B cell (primary cell): Measurements from ENCODE around the gene NAE1. TPM values are rescaled to one million over a fixed set of nuclear protein-coding genes. Genes with fewer than 3 reads are reported as not detected.

Experiments used
- ATAC-seq: fragments of 200-7000 bp; cut with Tn5 transposase; one replicate; pipeline ENCODE4 v1.10.0; 2021; ENCODE audit warnings: low read depth, mild to moderate bottlenecking, moderate number of reproducible peaks, moderate library complexity
- CTCF ChIA-PET: fragments of 350-600 bp; sonication (Branson Sonifier 250); formaldehyde crosslinking; loops from one replicate; lab custom pipeline; 2021; ENCODE audit warnings: antibody characterized with exemption, inconsistent platforms; lab: Charles Lee
- POLR2A ChIA-PET: fragments of 350-600 bp; sonication (Branson Sonifier 250); formaldehyde crosslinking; loops from one replicate; lab custom pipeline; 2021; ENCODE audit warnings: antibody characterized with exemption; lab: Charles Lee
- DNase-seq: peaks from one replicate; pipeline ENCODE4 v3.0.0; 2013
- H2AFZ ChIP-seq: 2 replicates; pipeline ENCODE4 v1.6.1; 2012; ENCODE audit warnings: mild to moderate bottlenecking, low read depth, low read length; ENCODE audit not compliant: insufficient read depth, poor library complexity, severe bottlenecking
- H3K27ac ChIP-seq, 2 donors: 1 replicate in 1 of 2; 2 replicates in 1 of 2; pipeline ENCODE4 v1.5.1; 2012 to 2013; ENCODE audit warnings: low read length in 2 of 2, mild to moderate bottlenecking in 2 of 2, moderate library complexity in 1 of 2
- H3K27me3 ChIP-seq, 4 experiments: fragments of 200-600 bp in 1 of 4; sonication (generic) in 1 of 4; replicated peaks in 1 of 4; 1 replicate in 2 of 4; 2 replicates in 2 of 4; pipeline versions ENCODE4 v1.6.1 to v1.7.0; 2013 to 2016; ENCODE audit warnings: low read length in 3 of 4, mild to moderate bottlenecking in 2 of 4, mixed read lengths in 1 of 4, moderate library complexity in 1 of 4; ENCODE audit not compliant: insufficient read depth in 4 of 4, control insufficient read depth in 3 of 4; ENCODE audit errors: control extremely low read depth in 1 of 4
- H3K36me3 ChIP-seq, 2 experiments: replicated peaks in 1 of 2; 1 replicate in 1 of 2; 2 replicates in 1 of 2; pipeline versions ENCODE4 v1.6.1 to v1.7.1; 2013; ENCODE audit warnings: low read length in 1 of 2; ENCODE audit not compliant: insufficient read depth in 2 of 2, control insufficient read depth in 1 of 2; ENCODE audit errors: control extremely low read depth in 1 of 2, extremely low read depth in 1 of 2
- H3K4me1 ChIP-seq, 2 donors: fragments of 200-600 bp in 1 of 2; sonication (generic) in 1 of 2; 1 replicate in 1 of 2; 2 replicates in 1 of 2; pipeline versions ENCODE4 v1.5.1 to v1.6.1; 2013 to 2017; ENCODE audit warnings: low read length in 2 of 2; ENCODE audit not compliant: control insufficient read depth in 2 of 2, insufficient read depth in 2 of 2
- H3K4me2 ChIP-seq: replicated peaks from 2 replicates; pipeline ENCODE3; 2012; ENCODE audit warnings: mild to moderate bottlenecking, low read depth, low read length; ENCODE audit not compliant: poor library complexity, severe bottlenecking
- H3K4me3 ChIP-seq, 5 experiments: fragments of 200-600 bp in 1 of 5; sonication (generic) in 1 of 5; 1 replicate in 3 of 5; 2 replicates in 2 of 5; pipeline versions ENCODE4 v1.5.1 to v1.7.0; 2011 to 2016; ENCODE audit warnings: low read length in 4 of 5, mild to moderate bottlenecking in 4 of 5, low read depth in 2 of 5, control low read depth in 1 of 5, moderate library complexity in 1 of 5; ENCODE audit not compliant: insufficient read depth in 1 of 5; ENCODE audit errors: control extremely low read depth in 1 of 5, extremely low read depth in 1 of 5
- H3K79me2 ChIP-seq: fragments of 200-600 bp; sonication (generic); one replicate; pipeline ENCODE4 v1.6.0; 2016; ENCODE audit warnings: low read length; ENCODE audit not compliant: control insufficient read depth, insufficient read depth
- H3K9ac ChIP-seq: fragments of 200-600 bp; sonication (generic); 2 replicates; pipeline ENCODE4 v1.6.1; 2017; ENCODE audit warnings: mild to moderate bottlenecking, low read length, moderate library complexity
- H3K9me3 ChIP-seq, 3 donors: one replicate each; pipeline versions ENCODE4 v1.6.1 to v1.7.1; 2013; ENCODE audit warnings: low read length in 2 of 3; ENCODE audit not compliant: control insufficient read depth in 2 of 3, insufficient read depth in 1 of 3; ENCODE audit errors: control extremely low read depth in 1 of 3
- H4K20me1 ChIP-seq: 2 replicates; pipeline ENCODE4 v1.6.0; 2012; ENCODE audit warnings: mild to moderate bottlenecking, low read length; ENCODE audit not compliant: insufficient read depth, control insufficient read depth, poor library complexity, severe bottlenecking
- H3K27ac Mint-ChIP-seq: one replicate; pipeline ENCODE4 v1.8.0; 2021; ENCODE audit warnings: mixed read lengths
- H3K27me3 Mint-ChIP-seq: one replicate; pipeline ENCODE4 v1.8.0; 2021; ENCODE audit warnings: mixed read lengths
- H3K4me1 Mint-ChIP-seq: one replicate; pipeline ENCODE4 v1.8.0; 2021; ENCODE audit warnings: mixed read lengths
- H3K4me3 Mint-ChIP-seq: one replicate; pipeline ENCODE4 v1.8.0; 2021; ENCODE audit warnings: mixed read lengths
- H3K9me3 Mint-ChIP-seq: one replicate; pipeline ENCODE4 v1.8.0; 2022; ENCODE audit warnings: mixed read lengths; ENCODE audit not compliant: insufficient read depth
- EZH2 ChIP-seq: IDR thresholded peaks from 2 replicates; pipeline ENCODE4 v1.6.1; 2012; ENCODE audit warnings: borderline replicate concordance, low read depth, mild to moderate bottlenecking, moderate library complexity, low read length; ENCODE audit not compliant: insufficient read depth, poor library complexity, severe bottlenecking
- WGBS: methylation state at CpG from one replicate; pipeline ENCODE4 v1.1.5; 2013; ENCODE audit warnings: missing lambda C conversion rate; ENCODE audit not compliant: insufficient coverage; 5-methylcytosine and 5-hydroxymethylcytosine counted together
- intact Hi-C: fragments of 100-400 bp; cut with micrococcal nuclease; formaldehyde crosslinking; loops from one replicate; pipeline ENCODE4 v1.10.0; 2022
- polyA plus RNA-seq: library from polyadenylated mRNA; depleted of rRNA; stranded (reverse); fragments of >200 nt; gene quantifications from 2 replicates; pipeline ENCODE4 v1.2.3, GENCODE V29; 2012
- total RNA-seq, 2 donors: library from RNA; stranded (reverse); fragments of 120-200 nt in 1 of 2; gene quantifications; 1 replicate in 1 of 2; 2 replicates in 1 of 2; pipeline versions ENCODE4 v1.2.3 to v1.2.4, GENCODE V29; 2013 to 2022
- TF ChIP-seq, protein P1 (sequence below): fragments of 200-600 bp; IDR thresholded peaks from one replicate; pipeline ENCODE4 v1.8.0; 2022; ENCODE audit warnings: antibody characterized with exemption, mild to moderate bottlenecking

Gene NAE1
- total and polyA plus RNA-seq, 2 donors (not counting 1 experiment from before 2014, with no cell fraction given) = 19.3 to 57.6 TPM

DNA sequence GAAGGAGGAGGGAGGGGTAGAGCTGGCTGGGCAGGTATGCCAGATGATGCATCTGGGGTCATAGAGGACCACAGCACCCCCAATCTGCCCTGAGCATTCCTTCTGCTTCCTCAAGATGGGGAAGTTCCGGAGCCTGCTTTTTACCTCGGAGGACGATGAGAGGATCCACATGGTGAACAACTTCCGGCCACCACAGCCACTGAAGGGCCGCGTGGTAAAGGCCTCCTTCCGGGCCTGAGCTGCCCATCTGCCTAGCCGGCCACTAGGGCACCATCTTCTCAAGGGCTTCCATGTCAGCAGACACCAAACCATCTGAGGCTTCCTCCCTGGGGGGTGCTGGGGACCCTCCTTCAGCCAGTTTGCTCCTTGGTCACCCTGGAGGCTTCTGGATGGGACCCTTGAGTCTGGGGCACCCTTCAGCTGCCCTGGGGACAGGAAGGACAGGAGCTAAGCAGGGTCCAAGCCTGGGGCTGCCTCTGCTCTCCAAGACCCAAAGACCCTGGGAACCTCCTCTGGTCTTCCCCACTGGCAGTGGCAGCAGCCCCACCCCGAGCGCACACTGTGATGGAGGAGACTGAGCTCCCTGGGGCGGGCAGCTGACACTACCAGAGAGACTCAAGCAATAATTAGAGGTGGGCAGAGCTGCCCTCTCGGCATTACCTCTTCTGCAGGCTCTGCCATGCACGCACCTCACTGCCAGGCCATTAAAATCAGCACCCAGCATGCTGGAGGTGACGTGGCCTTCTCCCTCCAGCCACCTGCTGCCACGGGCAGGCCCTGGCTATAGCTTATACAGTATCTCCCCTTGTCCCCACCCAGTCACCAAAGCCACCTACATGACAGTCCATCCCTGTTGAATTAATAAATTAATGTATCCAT, 22.7 kb upstream of the NAE1 start:
- H3K27me3 Mint-ChIP-seq = peaks cover under 1% of the 10 kb centered on the region
- H3K4me3 ChIP-seq = no peak overlapping the region
- H3K79me2 ChIP-seq = no peaks in the 10 kb centered on the region
- no peaks in the 10 kb centered on the region for H3K9me3 ChIP-seq
- H3K9me3 Mint-ChIP-seq = no peaks in the 10 kb centered on the region
- H2AFZ ChIP-seq = no peak overlapping the region
- intact Hi-C loops = no loop called here
- no peak overlapping the region for H3K9ac ChIP-seq
- 53% methylated on average over 14 of the region's 15 CpGs for WGBS
- H3K4me1 ChIP-seq = no peaks in the 10 kb centered on the region
- H3K27me3 ChIP-seq = no peaks in the 10 kb centered on the region
- no peaks in the 10 kb centered on the region for H4K20me1 ChIP-seq
- ATAC-seq (no peak), DNase-seq (no peak)
- TF ChIP-seq, protein P1, sequence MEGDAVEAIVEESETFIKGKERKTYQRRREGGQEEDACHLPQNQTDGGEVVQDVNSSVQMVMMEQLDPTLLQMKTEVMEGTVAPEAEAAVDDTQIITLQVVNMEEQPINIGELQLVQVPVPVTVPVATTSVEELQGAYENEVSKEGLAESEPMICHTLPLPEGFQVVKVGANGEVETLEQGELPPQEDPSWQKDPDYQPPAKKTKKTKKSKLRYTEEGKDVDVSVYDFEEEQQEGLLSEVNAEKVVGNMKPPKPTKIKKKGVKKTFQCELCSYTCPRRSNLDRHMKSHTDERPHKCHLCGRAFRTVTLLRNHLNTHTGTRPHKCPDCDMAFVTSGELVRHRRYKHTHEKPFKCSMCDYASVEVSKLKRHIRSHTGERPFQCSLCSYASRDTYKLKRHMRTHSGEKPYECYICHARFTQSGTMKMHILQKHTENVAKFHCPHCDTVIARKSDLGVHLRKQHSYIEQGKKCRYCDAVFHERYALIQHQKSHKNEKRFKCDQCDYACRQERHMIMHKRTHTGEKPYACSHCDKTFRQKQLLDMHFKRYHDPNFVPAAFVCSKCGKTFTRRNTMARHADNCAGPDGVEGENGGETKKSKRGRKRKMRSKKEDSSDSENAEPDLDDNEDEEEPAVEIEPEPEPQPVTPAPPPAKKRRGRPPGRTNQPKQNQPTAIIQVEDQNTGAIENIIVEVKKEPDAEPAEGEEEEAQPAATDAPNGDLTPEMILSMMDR = no peak
- no peak for TF ChIP-seq EZH2
- POLR2A ChIA-PET = no interaction called here
- no peaks in the 10 kb centered on the region for H3K4me1 Mint-ChIP-seq
- no peak overlapping the region for H3K4me2 ChIP-seq
- H3K4me3 Mint-ChIP-seq = no peak overlapping the region
- CTCF ChIA-PET = interaction anchor here (3.1 kb wide), 1 partner anchor 14 kb away, joined by 16 read pairs; no protein-coding TSS in a partner anchor
- H3K27ac ChIP-seq = no peak overlapping the region
- no peak overlapping the region for H3K27ac Mint-ChIP-seq
- no peaks in the 10 kb centered on the region for H3K36me3 ChIP-seq
